Mucosa of descending colon (tissue), 3 donors: ENCODE results near the gene PKNOX2. TPM values are rescaled to one million over a fixed set of nuclear protein-coding genes. Genes with fewer than 3 reads are reported as not detected.

Experiments
- ATAC-seq: fragments of 200-7000 bp; cut with Tn5 transposase; one replicate; pipeline ENCODE4 v1.9.1; 2020; ENCODE audit warnings: mild to moderate bottlenecking, moderate library complexity
- DNase-seq, 3 donors: peaks; one replicate each; pipeline ENCODE4 v3.0.0-alpha.2; 2020
- H3K36me3 ChIP-seq: fragments of 200-600 bp; one replicate; pipeline ENCODE4 v1.8.0; 2021; ENCODE audit warnings: low read depth, mild to moderate bottlenecking
- H3K4me1 ChIP-seq: fragments of 200-600 bp; one replicate; pipeline ENCODE4 v1.8.0; 2021; ENCODE audit warnings: low read depth, mild to moderate bottlenecking
- H3K4me3 ChIP-seq: fragments of 200-600 bp; one replicate; pipeline ENCODE4 v1.8.0; 2021; ENCODE audit warnings: mild to moderate bottlenecking
- H3K9me3 ChIP-seq: fragments of 200-600 bp; one replicate; pipeline ENCODE4 v1.8.0; 2021; ENCODE audit warnings: mild to moderate bottlenecking
- CTCF ChIP-seq: fragments of 200-600 bp; IDR thresholded peaks from one replicate; pipeline ENCODE4 v1.8.0; 2022; ENCODE audit warnings: antibody characterized with exemption, mild to moderate bottlenecking
- intact Hi-C, 2 donors: fragments of 100-400 bp; cut with DNase I in 1 of 2; cut with micrococcal nuclease in 1 of 2; formaldehyde crosslinking; loops; one replicate each; pipeline versions ENCODE4 v1.11.0 to v1.11.1; 2022; cut with DNase I, micrococcal nuclease
- total RNA-seq, 3 donors: library from RNA; stranded (reverse); fragmentation: NEBNext Ultra II Directional in 2 of 3; extraction: Animal tissue kit (Norgen Biotek cat#: 25700) in 2 of 3; gene quantifications; one replicate each; pipeline versions ENCODE4 v1.2.1 to v1.2.4, GENCODE V29; 2021 to 2023
- donor health status: DM: no; HTN: no; CAD: no; lungs with moderate emphysema.
- donor health status: DM: no; HTN: no; CAD: no.
- donor health status: DM: no; HTN: yes; CAD: no.

Gene PKNOX2
- total RNA-seq, 3 donors from 2014 or later, result 1.5 to 4.0 (median 1.9) TPM

DNA sequence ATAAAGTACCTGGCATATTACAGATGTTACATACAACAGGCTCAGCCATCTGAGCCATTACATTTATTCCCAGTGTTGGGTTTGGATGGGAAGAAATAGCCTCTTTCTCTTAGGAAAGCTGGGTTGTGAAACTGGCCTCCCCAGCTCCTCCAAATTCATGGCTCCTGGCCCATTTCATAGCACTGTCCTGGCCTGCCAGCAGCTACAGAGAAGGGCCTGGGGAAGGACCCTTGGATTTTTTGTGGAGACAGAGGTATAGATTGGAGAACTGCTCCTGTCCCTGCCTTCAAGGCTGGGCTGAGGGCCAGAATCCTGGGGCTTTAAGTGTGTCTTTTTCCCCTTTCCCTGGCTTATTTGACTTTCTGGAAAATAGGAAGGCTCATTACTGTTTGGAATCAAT is 18.0 kb downstream of the PKNOX2 start:
- ATAC-seq, result no peak

DNA sequence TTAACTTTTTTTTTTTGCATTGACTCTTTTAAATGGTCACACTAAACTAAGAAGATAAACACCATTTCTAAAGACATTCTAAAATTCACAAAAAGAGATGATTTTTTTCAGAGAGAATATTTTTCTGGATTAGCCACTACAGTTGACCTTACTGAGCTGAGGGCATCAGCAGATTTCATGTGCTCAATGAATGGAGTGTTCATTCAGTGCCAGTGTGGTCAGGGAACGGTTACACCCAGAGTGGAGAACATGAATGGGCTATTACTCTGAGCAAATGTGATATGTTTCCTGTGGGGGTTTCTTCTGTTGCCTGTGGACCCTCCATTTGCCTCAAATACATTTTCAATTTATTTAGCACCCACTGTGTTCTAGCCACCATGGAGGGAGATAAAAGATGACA is 19.1 kb downstream of the PKNOX2 start:
- DNase-seq (no peak), ATAC-seq (no peak)
- Histone ChIP-seq H3K9me3 (no peaks in the 10 kb centered on the region), H3K4me3 (no peak overlapping the region), H3K4me1 (no peaks in the 10 kb centered on the region), H3K36me3 (no peaks in the 10 kb centered on the region)
- no peak for TF ChIP-seq CTCF
- intact Hi-C loops, result no loop called here

More for the DNA sequence above, 18.0 kb downstream of the PKNOX2 start:
- Histone ChIP-seq H3K4me1 (no peaks in the 10 kb centered on the region), H3K9me3 (no peaks in the 10 kb centered on the region), H3K36me3 (no peaks in the 10 kb centered on the region), H3K4me3 (no peak overlapping the region)
- DNase-seq, result no peak
- TF ChIP-seq CTCF, result no peak
- intact Hi-C loops, result no loop called here

GRCh38 chr11:125188021-125188420 is 23.5 kb downstream of the PKNOX2 start:
- Histone ChIP-seq H3K9me3 (no peaks in the 10 kb centered on the region), H3K4me1 (no peaks in the 10 kb centered on the region), H3K4me3 (no peak overlapping the region), H3K36me3 (no peaks in the 10 kb centered on the region)
- intact Hi-C loops, result no loop called here
- ATAC-seq, result no peak
- DNase-seq, result no peak
- no peak for TF ChIP-seq CTCF

DNA sequence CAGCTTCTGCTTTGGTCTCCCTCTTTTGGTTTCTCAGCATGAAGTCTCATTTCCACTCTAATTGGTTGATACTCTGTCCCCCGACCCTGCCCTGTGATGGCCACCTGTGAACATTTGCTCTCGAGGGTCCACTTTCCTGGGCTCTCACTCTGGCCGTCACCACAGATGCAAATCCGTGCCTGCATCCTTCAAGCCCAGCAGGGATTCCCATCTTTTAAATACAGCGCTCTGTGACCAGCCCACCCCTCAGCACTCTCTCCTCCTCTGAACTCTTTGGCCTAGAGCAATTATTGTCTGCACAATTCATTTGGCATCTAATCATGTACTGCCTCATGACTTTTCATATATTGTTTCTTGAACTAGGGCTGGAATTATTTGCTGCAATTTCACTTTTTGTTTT is 26.0 kb downstream of the PKNOX2 start:
- intact Hi-C loops, result no loop called here
- H3K9me3 ChIP-seq, result no peaks in the 10 kb centered on the region
- no peaks in the 10 kb centered on the region for H3K4me1 ChIP-seq
- ATAC-seq (no peak), DNase-seq (no peak)
- no peak overlapping the region for H3K4me3 ChIP-seq
- no peaks in the 10 kb centered on the region for H3K36me3 ChIP-seq
- no peak for TF ChIP-seq CTCF

- no peak for ATAC-seq
- intact Hi-C loops, result no loop called here
- TF ChIP-seq CTCF, result no peak
- no peak for DNase-seq
- Histone ChIP-seq H3K4me3 (no peak overlapping the region), H3K9me3 (no peaks in the 10 kb centered on the region), H3K36me3 (no peaks in the 10 kb centered on the region), H3K4me1 (no peaks in the 10 kb centered on the region)
Measured at GRCh38 chr11:125192183-125192582, 27.6 kb downstream of the PKNOX2 start.

- H3K4me3 ChIP-seq, result no peak overlapping the region
- H3K4me1 ChIP-seq, result no peaks in the 10 kb centered on the region
- DNase-seq, result no peak
- ATAC-seq, result no peak
- H3K9me3 ChIP-seq, result no peaks in the 10 kb centered on the region
- TF ChIP-seq CTCF, result no peak
- intact Hi-C loops, result no loop called here
- no peaks in the 10 kb centered on the region for H3K36me3 ChIP-seq
Measured at GRCh38 chr11:125192717-125193415, 28.3 kb downstream of the PKNOX2 start.
